Activated T-cell treated with anti-CD3 and anti-CD28 coated beads, Interleukin-2, amount 50 U/mL, for 72 hours (primary cell): ENCODE results near the gene JADE2. TPM values are rescaled to one million over a fixed set of nuclear protein-coding genes. Genes with fewer than 3 reads are reported as not detected.

ENCODE experiments used
- ATAC-seq, 2 donors: fragments of 150-1000 bp; cut with Tn5 transposase; replicated peaks in 1 of 2; 2 replicates each; pipeline ENCODE4 v1.10.0; 2021; ENCODE audit warnings: moderate library complexity in 2 of 2, mild to moderate bottlenecking in 1 of 2
- DNase-seq, 2 donors: peaks; one replicate each; pipeline ENCODE4 v3.0.0; 2021 to 2022; ENCODE audit warnings: mixed read lengths in 1 of 2
- H3K27ac Mint-ChIP-seq: one replicate; pipeline ENCODE4 v1.8.0; 2022; ENCODE audit warnings: mild to moderate bottlenecking, moderate library complexity, mixed read lengths
- H3K27me3 Mint-ChIP-seq: one replicate; pipeline ENCODE4 v1.8.0; 2022; ENCODE audit warnings: low read depth, mixed read lengths
- H3K36me3 Mint-ChIP-seq, 2 donors: one replicate each; pipeline ENCODE4 v1.8.0; 2022; ENCODE audit warnings: mixed read lengths in 2 of 2, mild to moderate bottlenecking in 1 of 2; ENCODE audit not compliant: insufficient read depth in 2 of 2
- H3K4me1 Mint-ChIP-seq: one replicate; pipeline ENCODE4 v1.8.0; 2022; ENCODE audit warnings: low read depth, mixed read lengths
- H3K4me3 Mint-ChIP-seq, 2 donors: one replicate each; pipeline ENCODE4 v1.8.0; 2022; ENCODE audit warnings: mild to moderate bottlenecking in 2 of 2, mixed read lengths in 2 of 2, moderate library complexity in 2 of 2
- H3K9me3 Mint-ChIP-seq, 2 donors: one replicate each; pipeline ENCODE4 v1.8.0; 2022; ENCODE audit warnings: mixed read lengths in 2 of 2
- total RNA-seq, 2 donors: library from RNA; stranded (reverse); gene quantifications; one replicate each; pipeline ENCODE4 v1.2.3, GENCODE V29; 2022

The JADE2 gene
- total RNA-seq, 2 donors from 2014 or later: 87.0 to 88.8 TPM

DNA sequence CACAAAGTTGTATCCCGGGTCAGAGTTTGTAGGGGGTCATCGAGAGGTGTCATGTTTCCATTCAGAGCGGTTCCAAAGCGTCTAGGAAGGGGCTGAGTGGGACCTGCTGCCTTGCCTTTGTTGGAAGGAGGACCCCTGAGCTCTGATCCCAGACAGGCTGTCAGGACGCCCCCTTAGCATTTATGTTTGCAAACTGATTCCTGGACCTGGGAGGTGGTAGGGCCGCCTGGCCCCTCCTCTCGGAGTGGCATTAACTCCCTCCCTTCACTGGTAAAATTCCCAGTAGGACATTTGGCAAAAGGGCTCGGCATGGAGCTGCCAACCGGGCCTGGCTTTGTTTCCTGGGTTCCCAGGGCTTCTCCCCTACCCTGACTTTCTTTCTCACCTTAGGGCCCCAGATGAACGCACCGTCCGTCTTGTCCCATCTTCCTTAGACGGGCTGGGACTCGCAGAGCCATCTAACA is 2.5 kb downstream of the JADE2 start:
- ATAC-seq: no peak
- DNase-seq: no peak
- peaks cover 3 to 5% of the 10 kb centered on the region in 2 donors for H3K36me3 Mint-ChIP-seq
- no peaks in the 10 kb centered on the region for H3K9me3 Mint-ChIP-seq
- peaks cover 62% of the 10 kb centered on the region for H3K4me1 Mint-ChIP-seq
- no peaks in the 10 kb centered on the region for H3K27me3 Mint-ChIP-seq
- H3K27ac Mint-ChIP-seq: peak overlapping the region; percentile 45
- peak overlapping the region; percentile 91 to 99 for H3K4me3 Mint-ChIP-seq

DNA sequence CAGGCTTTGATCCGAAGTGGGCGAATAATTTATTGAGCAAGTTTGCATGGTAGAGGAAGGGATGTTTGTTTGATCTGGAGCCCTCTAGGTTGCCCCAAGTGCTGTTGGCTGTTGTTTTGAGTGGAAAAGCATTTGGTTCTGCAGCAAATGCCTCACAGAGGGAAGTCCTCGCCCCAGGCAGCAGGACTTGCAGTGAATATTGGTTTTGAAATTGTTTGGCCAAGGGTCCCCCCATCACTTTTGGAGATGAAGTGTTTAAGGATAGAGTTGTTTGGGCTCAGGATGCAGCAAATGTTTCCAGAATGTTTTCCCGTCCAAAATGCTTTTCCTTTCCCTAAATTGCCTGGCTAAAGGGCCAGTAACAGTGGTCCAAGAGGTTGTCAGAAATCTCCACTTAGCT is 3.1 kb downstream of the JADE2 start:
- Mint-ChIP-seq H3K36me3 (peaks cover 3 to 5% of the 10 kb centered on the region in 2 donors), H3K27ac (peak overlapping the region; percentile 31), H3K9me3 (no peaks in the 10 kb centered on the region), H3K4me1 (peaks cover 62% of the 10 kb centered on the region), H3K4me3 (peak overlapping the region; percentile 91 to 99), H3K27me3 (no peaks in the 10 kb centered on the region)
- DNase-seq (no peak), ATAC-seq (no peak)

DNA sequence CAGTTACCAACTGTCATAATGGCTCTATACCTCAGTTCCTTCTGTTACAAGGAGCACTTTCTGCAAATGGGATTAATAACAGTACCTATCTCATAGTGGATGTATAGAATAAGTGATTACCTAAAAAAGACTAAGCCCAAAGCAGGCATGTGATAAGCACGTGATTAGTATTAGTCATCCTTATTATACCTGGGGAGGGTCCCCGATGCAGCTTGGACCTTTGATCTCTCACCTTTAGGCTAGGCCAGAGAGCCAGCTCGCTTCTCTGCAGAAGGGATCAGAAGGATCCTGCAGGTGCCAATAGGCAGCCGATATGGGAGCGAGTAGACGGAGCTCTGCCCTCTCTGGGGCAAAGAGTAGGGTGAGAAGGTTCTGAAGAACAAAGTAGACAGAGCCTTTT is 4.0 kb downstream of the JADE2 start:
- H3K4me3 Mint-ChIP-seq: peak overlapping the region in 1 of 2 donors; percentile 6
- peaks cover 3 to 5% of the 10 kb centered on the region in 2 donors for H3K36me3 Mint-ChIP-seq
- H3K27ac Mint-ChIP-seq: peak overlapping the region; percentile 31
- ATAC-seq (no peak), DNase-seq (no peak)
- H3K27me3 Mint-ChIP-seq: no peaks in the 10 kb centered on the region
- H3K4me1 Mint-ChIP-seq: peaks cover 64% of the 10 kb centered on the region
- H3K9me3 Mint-ChIP-seq: no peaks in the 10 kb centered on the region

DNA sequence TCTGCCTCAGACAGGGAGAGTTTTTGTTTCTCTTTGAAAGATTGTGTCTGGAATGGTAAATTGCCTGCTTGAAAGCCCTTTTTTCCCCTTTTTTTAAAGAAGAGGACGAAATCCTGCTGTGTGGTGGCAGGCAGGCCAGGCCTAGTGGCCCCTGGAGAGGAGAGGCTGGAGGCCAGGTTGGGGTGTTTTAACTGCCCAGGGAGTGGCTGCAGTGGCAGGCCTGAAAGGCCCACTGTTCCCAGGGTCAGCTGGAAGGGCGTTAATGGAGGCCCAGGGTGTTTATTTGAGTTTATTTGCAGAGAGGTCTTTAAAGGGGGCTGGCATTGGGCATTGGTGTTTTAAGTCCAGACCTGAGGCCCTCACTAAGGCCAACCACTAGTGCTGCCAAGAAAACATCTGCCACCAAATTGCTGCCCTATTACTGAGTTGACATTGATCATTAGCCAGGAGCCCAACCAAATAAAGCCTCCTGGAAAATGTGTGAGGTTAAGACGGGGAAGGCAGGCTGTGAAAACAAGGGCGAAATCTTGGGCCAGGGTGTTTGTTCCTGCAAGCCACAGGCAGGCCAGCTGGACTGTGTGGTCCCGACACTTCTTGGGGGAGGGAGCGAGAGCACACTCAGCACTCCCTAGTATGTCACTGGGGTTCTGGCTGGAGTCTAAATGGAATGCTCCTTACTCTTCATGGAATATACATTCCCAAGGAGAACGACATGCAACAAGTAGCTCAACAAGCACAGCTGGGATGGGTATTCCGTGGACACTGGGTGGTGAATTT is 5.0 kb downstream of the JADE2 start:
- ATAC-seq: no peak
- H3K4me1 Mint-ChIP-seq: peaks cover 74% of the 10 kb centered on the region
- no peaks in the 10 kb centered on the region for H3K9me3 Mint-ChIP-seq
- H3K36me3 Mint-ChIP-seq: peaks cover 2 to 3% of the 10 kb centered on the region in 2 donors
- H3K4me3 Mint-ChIP-seq: peak overlapping the region in 1 of 2 donors; percentile 14
- DNase-seq: no peak
- H3K27me3 Mint-ChIP-seq: no peaks in the 10 kb centered on the region
- H3K27ac Mint-ChIP-seq: peak overlapping the region; percentile 31

DNA sequence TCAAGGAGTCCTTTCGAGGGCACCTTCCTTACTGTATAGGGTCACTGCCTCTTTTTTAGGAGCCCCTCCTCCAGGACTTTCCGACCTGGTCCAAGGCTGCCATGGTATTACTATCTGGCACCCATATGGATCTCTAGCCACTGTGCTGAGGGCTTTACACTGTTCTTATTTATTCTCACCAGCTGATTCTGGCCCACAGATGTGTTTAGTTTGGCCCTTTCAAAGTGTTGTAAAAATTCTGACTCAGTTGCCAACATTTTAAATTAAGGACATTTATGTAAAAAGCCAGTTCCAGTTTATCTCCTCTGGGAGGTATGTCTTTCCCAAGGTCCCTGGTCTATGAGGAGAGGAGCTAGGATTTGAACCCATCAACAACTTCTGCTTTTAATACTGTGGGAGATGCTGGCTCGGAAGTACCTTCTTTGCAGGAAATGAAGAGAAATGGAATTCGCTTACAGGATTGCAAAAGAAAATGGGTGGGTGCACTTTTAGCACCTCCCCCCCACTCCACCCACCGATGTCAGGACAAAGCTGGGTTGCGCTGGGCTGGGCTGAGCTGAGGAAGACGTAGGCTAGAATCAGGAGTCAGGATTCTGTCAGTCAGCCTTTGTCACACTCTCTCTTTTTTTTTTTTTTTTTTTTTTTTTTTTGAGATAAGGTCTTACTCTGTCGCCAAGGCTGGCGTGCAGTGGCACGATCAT is 7.8 kb downstream of the JADE2 start:
- no peaks in the 10 kb centered on the region for H3K9me3 Mint-ChIP-seq
- no peak overlapping the region for H3K4me3 Mint-ChIP-seq
- no peak overlapping the region for H3K27ac Mint-ChIP-seq
- ATAC-seq (no peak), DNase-seq (no peak)
- H3K36me3 Mint-ChIP-seq: no peaks in the 10 kb centered on the region
- H3K4me1 Mint-ChIP-seq: peaks cover 87% of the 10 kb centered on the region
- H3K27me3 Mint-ChIP-seq: no peaks in the 10 kb centered on the region

DNA sequence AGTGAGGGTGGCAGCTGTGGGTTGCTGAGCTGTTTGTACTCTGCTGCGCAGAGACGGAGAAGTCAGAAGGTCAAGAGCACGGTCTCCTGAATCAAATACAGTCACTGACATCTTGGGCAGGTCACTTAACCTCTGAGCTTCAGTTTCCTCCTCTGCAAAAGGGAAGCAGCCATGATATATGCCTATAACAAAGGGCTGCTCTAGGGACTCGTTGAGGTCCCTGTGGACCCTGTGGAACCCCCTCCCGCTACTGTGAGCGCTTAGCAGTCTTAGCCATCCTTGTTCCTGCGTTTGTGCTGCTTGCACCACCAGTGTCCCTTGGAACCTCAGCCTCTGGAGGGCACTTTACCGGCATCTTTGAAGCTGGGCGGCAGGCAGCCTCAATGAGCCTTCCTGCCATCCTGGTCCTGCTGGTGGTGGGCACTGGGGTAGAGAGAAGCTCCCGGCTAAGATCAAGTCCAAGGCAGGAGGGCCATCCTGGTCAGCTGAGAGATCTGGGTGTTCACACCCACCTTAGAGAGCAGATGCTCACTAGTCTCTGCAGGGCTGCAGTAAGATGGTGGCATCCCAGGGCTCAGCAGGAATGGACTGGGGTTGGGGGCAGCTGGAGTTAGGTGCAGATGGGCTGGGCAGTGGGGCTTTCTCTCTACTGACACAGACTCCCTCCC is 8.7 kb downstream of the JADE2 start:
- Mint-ChIP-seq H3K4me1 (peaks cover 78% of the 10 kb centered on the region), H3K4me3 (no peak overlapping the region), H3K9me3 (no peaks in the 10 kb centered on the region), H3K27me3 (no peaks in the 10 kb centered on the region), H3K36me3 (no peaks in the 10 kb centered on the region), H3K27ac (peak overlapping the region; percentile 66)
- DNase-seq (no peak), ATAC-seq (no peak)

DNA sequence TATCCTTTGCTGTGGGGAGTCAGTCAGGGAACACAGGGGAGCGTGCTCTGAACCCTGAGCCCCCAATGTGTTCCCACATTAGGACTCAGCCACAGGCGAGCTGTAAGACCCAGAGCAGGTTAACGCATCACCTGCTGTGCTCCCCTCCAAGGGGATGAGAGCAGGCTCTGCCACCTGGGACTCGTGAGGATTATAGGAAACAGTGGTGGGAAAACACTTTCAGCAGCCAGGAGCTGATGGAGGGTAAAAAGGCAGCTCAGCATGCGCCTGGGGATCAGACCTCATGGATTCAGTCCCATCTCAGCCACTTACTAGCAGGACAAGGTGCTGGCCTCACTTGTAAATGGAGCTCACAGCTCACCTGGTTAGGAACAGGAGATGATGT is 9.2 kb downstream of the JADE2 start:
- no peak overlapping the region for H3K27ac Mint-ChIP-seq
- no peaks in the 10 kb centered on the region for H3K36me3 Mint-ChIP-seq
- no peak overlapping the region for H3K4me3 Mint-ChIP-seq
- no peaks in the 10 kb centered on the region for H3K27me3 Mint-ChIP-seq
- DNase-seq: no peak
- H3K9me3 Mint-ChIP-seq: no peaks in the 10 kb centered on the region
- peaks cover 72% of the 10 kb centered on the region for H3K4me1 Mint-ChIP-seq
- ATAC-seq: no peak

DNA sequence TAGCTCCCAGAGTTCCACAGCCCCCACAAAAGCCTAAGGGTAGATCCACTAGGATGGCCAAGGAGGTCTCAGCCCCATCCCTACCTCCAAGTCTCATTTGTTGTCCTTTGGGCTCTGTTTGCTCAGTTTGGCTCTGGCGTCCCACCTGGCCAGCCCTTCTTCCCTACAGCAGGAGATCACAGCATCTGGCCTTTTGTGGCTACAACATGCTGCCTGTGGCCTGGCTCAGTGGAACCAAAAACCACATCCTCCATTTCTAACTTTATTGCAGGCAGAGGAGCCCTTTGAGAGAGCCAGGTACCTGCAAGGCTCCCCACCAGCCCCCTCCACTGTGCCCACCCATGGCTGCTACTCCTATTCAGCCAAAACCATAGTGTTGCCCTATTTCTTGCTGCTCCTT is 11.4 kb downstream of the JADE2 start:
- DNase-seq: no peak
- peak in 1 of 2 donors; percentile 30 for ATAC-seq
- Mint-ChIP-seq H3K4me3 (no peak overlapping the region), H3K27me3 (no peaks in the 10 kb centered on the region), H3K27ac (peak overlapping the region; percentile 58), H3K36me3 (no peaks in the 10 kb centered on the region), H3K9me3 (no peaks in the 10 kb centered on the region), H3K4me1 (peaks cover 71% of the 10 kb centered on the region)

DNA sequence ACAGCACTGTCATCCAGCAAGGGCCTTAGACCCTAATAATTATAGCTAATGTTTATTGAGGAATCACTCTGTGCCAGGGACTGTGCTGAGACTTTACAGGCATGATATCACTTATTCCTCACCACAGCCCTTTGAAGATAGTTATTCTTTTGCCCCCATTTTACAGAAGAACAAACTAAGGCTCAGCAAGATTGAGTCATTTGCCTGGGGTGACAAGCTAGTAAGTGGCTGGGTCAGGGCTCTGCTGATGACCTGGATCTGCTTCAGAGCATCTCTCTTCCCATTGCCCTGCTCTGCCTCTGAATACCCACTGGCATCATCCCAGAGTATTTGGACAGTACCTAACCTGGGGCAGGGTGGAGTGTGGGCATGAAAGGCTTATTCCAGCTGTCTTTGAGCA is 11.8 kb downstream of the JADE2 start:
- H3K27me3 Mint-ChIP-seq: no peaks in the 10 kb centered on the region
- no peak overlapping the region for H3K4me3 Mint-ChIP-seq
- H3K27ac Mint-ChIP-seq: peak overlapping the region; percentile 58
- DNase-seq: no peak
- H3K4me1 Mint-ChIP-seq: peaks cover 68% of the 10 kb centered on the region
- no peak for ATAC-seq
- no peaks in the 10 kb centered on the region for H3K36me3 Mint-ChIP-seq
- no peaks in the 10 kb centered on the region for H3K9me3 Mint-ChIP-seq

DNA sequence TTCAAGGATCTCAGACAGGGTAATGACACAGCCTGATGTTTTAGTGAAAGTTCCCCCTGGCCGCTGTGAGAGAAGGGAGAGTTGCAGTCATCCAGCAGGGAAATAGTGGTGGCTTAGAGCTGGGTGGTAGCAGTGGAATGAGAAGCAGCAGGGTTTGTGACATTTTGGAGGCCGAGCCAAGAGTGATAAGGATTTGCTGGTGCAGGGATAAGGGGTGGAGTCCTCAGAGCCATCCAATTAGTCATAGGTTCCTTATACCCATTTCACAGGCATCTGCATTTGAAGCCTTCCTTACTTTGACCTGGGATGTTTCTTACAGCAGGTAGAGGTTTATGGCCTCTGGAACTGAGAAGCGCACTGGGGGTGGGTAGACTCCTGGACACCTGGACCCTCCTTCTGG is 12.8 kb downstream of the JADE2 start:
- no peaks in the 10 kb centered on the region for H3K9me3 Mint-ChIP-seq
- no peak overlapping the region for H3K4me3 Mint-ChIP-seq
- no peak for ATAC-seq
- no peaks in the 10 kb centered on the region for H3K36me3 Mint-ChIP-seq
- peaks cover 64% of the 10 kb centered on the region for H3K4me1 Mint-ChIP-seq
- H3K27me3 Mint-ChIP-seq: no peaks in the 10 kb centered on the region
- DNase-seq: no peak
- no peak overlapping the region for H3K27ac Mint-ChIP-seq

DNA sequence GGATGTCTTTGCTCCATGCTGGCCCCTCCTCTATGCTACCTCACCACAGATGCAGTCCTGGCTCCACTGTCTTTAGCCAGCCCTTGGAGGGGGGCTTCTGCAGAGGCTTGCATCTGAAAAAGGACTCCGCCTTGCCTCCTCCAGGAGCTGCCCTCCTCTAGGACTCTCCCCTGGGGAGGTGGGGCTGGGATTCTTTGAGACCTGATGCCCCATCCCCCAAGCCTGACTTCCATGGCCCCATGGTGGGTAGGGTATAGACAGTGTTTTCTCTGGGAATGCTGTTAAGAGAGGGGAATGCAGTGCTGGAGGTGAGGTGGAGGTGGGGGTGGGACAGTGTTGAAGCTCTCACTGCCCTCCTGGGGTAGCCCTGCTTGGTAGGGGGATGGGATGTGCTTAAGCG is 14.3 kb downstream of the JADE2 start:
- Mint-ChIP-seq H3K4me1 (peaks cover 64% of the 10 kb centered on the region), H3K4me3 (no peak overlapping the region), H3K27ac (no peak overlapping the region), H3K27me3 (no peaks in the 10 kb centered on the region), H3K9me3 (no peaks in the 10 kb centered on the region), H3K36me3 (peaks cover 0 to 2% of the 10 kb centered on the region in 2 donors)
- ATAC-seq (no peak), DNase-seq (no peak)

DNA sequence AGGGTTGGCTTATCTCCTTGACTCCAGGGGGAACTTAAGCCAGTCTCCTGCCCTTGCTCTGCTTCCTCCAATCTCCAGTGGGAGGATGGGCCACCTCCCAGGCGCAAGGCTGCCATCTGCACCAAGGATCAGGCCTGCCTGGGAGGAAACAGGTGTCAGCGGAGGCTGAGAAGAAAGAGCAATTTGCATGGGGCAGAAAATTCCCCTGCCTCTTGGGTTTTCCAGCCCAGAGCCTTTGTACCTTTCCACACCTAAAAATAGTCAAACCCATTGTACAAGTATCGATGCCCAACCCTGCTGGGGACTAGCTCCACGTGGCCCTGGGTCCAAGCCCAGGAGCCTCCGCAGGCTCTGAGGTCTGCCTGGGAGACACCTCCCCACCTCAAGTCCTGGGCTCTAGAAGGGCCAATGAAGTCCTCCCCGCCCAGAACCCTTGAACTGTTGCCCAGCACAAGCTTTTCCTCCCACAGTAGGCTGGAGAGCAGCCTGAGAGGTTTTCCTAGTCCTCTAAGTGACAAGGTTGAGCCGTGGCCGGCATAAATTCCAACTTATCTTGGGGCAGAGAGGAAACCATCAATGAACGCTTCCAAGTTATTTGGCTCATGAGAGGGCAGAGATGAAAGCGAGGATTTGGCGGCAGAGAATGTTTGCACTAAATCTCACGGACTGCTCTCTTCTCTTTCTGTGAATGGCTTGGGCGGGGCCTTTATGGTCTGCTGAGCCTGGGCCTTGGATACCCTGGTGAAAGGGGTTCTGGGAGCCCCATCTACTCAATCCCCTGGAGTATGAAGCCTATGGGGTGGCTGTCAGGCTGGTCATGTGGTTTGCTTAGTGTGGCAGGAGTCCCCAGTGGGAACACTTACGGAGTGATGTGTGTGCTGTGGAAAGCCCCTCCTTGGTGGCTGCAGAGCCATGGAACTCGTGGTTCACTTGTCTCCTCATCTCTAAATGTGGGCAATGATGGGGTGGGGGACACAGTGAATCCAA is 15.6 kb downstream of the JADE2 start:
- peaks cover 0 to 2% of the 10 kb centered on the region in 2 donors for H3K36me3 Mint-ChIP-seq
- no peaks in the 10 kb centered on the region for H3K9me3 Mint-ChIP-seq
- no peaks in the 10 kb centered on the region for H3K27me3 Mint-ChIP-seq
- H3K4me1 Mint-ChIP-seq: peaks cover 64% of the 10 kb centered on the region
- H3K27ac Mint-ChIP-seq: no peak overlapping the region
- no peak overlapping the region for H3K4me3 Mint-ChIP-seq
- ATAC-seq: no peak
- no peak for DNase-seq
